ENCODE data around the gene KLHL30. TPM values are rescaled to one million over a fixed set of nuclear protein-coding genes. Genes with fewer than 3 reads are reported as not detected.

The KLHL30 gene
- total and polyA plus RNA-seq, 2 experiments from 2014 or later = 0.07 TPM; not detected in 1

GRCh38 chr2:238174701-238175100, 36.2 kb downstream of the KLHL30 start:
- H3K4me1 Mint-ChIP-seq = no peaks in the 10 kb centered on the region
- no peak for DNase-seq (ENCODE audit: low spot score)
- Histone ChIP-seq H3K27me3 (ENCODE audit: insufficient read depth) (no peaks in the 10 kb centered on the region), H3K79me2 (replicated peaks; ENCODE audit: insufficient read depth) (no peaks in the 10 kb centered on the region), H3K36me3 (ENCODE audit: insufficient read depth) (peaks cover 24% of the 10 kb centered on the region), H4K20me1 (replicated peaks; ENCODE audit: insufficient read depth) (no peaks in the 10 kb centered on the region; the same call in none of the 2 replicates), H2AFZ (no peak overlapping the region), H3K4me1 (ENCODE audit: insufficient read depth) (no peaks in the 10 kb centered on the region), H3K27ac (ENCODE audit: low read depth) (no peak overlapping the region), H3K9me2 (ENCODE audit: insufficient read depth) (no peaks in the 10 kb centered on the region), H3F3A (replicated peaks; ENCODE audit: low read depth) (no peaks in the 10 kb centered on the region), H3K4me3 (no peak overlapping the region), H3K4me2 (no peak overlapping the region)
- ATAC-seq = no peak
- H3K27ac Mint-ChIP-seq = no peak overlapping the region
- H3K36me3 Mint-ChIP-seq (ENCODE audit: low read depth) = peaks cover 54% of the 10 kb centered on the region
- TF ChIP-seq, protein P1, sequence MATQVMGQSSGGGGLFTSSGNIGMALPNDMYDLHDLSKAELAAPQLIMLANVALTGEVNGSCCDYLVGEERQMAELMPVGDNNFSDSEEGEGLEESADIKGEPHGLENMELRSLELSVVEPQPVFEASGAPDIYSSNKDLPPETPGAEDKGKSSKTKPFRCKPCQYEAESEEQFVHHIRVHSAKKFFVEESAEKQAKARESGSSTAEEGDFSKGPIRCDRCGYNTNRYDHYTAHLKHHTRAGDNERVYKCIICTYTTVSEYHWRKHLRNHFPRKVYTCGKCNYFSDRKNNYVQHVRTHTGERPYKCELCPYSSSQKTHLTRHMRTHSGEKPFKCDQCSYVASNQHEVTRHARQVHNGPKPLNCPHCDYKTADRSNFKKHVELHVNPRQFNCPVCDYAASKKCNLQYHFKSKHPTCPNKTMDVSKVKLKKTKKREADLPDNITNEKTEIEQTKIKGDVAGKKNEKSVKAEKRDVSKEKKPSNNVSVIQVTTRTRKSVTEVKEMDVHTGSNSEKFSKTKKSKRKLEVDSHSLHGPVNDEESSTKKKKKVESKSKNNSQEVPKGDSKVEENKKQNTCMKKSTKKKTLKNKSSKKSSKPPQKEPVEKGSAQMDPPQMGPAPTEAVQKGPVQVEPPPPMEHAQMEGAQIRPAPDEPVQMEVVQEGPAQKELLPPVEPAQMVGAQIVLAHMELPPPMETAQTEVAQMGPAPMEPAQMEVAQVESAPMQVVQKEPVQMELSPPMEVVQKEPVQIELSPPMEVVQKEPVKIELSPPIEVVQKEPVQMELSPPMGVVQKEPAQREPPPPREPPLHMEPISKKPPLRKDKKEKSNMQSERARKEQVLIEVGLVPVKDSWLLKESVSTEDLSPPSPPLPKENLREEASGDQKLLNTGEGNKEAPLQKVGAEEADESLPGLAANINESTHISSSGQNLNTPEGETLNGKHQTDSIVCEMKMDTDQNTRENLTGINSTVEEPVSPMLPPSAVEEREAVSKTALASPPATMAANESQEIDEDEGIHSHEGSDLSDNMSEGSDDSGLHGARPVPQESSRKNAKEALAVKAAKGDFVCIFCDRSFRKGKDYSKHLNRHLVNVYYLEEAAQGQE (IDR thresholded peaks at IDR 0.05; ENCODE audit: unreplicated experiment) = no peak
- TF ChIP-seq, protein P2, sequence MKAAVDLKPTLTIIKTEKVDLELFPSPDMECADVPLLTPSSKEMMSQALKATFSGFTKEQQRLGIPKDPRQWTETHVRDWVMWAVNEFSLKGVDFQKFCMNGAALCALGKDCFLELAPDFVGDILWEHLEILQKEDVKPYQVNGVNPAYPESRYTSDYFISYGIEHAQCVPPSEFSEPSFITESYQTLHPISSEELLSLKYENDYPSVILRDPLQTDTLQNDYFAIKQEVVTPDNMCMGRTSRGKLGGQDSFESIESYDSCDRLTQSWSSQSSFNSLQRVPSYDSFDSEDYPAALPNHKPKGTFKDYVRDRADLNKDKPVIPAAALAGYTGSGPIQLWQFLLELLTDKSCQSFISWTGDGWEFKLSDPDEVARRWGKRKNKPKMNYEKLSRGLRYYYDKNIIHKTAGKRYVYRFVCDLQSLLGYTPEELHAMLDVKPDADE (IDR thresholded peaks at IDR 0.05) = no peak
- TF ChIP-seq EZH2phosphoT487 (IDR thresholded peaks at IDR 0.05; ENCODE audit: unreplicated experiment) (no peak), CTCF (conservative IDR thresholded peaks at IDR 0.05; ENCODE audit: low read depth in 2 of 2) (no peak), CREB1 (CRISPR knock-in tag; IDR thresholded peaks at IDR 0.05; ENCODE audit: low read depth) (no peak), STAT1 (IDR thresholded peaks at IDR 0.05; ENCODE audit: unreplicated experiment) (no peak), JUNB (IDR thresholded peaks at IDR 0.05; ENCODE audit: unreplicated experiment) (no peak), POLR2AphosphoS5 (IDR thresholded peaks at IDR 0.05; ENCODE audit: low read depth) (no peak), EZH2 (IDR thresholded peaks at IDR 0.05; ENCODE audit: low read depth, unreplicated experiment) (no peak), NANOG (IDR thresholded peaks at IDR 0.05; ENCODE audit: borderline replicate concordance) (no peak), ZNF331 (CRISPR knock-in tag; IDR thresholded peaks at IDR 0.05; ENCODE audit: low read depth) (no peak), ZNF114 (CRISPR knock-in tag; IDR thresholded peaks at IDR 0.05) (no peak)
- TF ChIP-seq, protein P3, sequence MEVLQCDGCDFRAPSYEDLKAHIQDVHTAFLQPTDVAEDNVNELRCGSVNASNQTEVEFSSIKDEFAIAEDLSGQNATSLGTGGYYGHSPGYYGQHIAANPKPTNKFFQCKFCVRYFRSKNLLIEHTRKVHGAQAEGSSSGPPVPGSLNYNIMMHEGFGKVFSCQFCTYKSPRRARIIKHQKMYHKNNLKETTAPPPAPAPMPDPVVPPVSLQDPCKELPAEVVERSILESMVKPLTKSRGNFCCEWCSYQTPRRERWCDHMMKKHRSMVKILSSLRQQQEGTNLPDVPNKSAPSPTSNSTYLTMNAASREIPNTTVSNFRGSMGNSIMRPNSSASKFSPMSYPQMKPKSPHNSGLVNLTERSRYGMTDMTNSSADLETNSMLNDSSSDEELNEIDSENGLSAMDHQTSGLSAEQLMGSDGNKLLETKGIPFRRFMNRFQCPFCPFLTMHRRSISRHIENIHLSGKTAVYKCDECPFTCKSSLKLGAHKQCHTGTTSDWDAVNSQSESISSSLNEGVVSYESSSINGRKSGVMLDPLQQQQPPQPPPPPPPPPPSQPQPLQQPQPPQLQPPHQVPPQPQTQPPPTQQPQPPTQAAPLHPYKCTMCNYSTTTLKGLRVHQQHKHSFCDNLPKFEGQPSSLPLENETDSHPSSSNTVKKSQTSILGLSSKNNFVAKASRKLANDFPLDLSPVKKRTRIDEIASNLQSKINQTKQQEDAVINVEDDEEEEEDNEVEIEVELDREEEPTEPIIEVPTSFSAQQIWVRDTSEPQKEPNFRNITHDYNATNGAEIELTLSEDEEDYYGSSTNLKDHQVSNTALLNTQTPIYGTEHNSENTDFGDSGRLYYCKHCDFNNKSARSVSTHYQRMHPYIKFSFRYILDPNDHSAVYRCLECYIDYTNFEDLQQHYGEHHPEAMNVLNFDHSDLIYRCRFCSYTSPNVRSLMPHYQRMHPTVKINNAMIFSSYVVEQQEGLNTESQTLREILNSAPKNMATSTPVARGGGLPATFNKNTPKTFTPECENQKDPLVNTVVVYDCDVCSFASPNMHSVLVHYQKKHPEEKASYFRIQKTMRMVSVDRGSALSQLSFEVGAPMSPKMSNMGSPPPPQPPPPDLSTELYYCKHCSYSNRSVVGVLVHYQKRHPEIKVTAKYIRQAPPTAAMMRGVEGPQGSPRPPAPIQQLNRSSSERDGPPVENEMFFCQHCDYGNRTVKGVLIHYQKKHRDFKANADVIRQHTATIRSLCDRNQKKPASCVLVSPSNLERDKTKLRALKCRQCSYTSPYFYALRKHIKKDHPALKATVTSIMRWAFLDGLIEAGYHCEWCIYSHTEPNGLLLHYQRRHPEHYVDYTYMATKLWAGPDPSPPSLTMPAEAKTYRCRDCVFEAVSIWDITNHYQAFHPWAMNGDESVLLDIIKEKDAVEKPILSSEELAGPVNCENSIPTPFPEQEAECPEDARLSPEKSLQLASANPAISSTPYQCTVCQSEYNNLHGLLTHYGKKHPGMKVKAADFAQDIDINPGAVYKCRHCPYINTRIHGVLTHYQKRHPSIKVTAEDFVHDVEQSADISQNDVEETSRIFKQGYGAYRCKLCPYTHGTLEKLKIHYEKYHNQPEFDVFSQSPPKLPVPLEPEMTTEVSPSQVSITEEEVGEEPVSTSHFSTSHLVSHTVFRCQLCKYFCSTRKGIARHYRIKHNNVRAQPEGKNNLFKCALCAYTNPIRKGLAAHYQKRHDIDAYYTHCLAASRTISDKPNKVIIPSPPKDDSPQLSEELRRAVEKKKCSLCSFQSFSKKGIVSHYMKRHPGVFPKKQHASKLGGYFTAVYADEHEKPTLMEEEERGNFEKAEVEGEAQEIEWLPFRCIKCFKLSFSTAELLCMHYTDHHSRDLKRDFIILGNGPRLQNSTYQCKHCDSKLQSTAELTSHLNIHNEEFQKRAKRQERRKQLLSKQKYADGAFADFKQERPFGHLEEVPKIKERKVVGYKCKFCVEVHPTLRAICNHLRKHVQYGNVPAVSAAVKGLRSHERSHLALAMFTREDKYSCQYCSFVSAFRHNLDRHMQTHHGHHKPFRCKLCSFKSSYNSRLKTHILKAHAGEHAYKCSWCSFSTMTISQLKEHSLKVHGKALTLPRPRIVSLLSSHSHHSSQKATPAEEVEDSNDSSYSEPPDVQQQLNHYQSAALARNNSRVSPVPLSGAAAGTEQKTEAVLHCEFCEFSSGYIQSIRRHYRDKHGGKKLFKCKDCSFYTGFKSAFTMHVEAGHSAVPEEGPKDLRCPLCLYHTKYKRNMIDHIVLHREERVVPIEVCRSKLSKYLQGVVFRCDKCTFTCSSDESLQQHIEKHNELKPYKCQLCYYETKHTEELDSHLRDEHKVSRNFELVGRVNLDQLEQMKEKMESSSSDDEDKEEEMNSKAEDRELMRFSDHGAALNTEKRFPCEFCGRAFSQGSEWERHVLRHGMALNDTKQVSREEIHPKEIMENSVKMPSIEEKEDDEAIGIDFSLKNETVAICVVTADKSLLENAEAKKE (CRISPR knock-in tag; IDR thresholded peaks at IDR 0.05) = no peak
- H3K9me3 Mint-ChIP-seq = no peaks in the 10 kb centered on the region
- no peak overlapping the region for H3K4me3 Mint-ChIP-seq
- H3K27me3 Mint-ChIP-seq (ENCODE audit: insufficient read depth, low read depth, poor library complexity) = peaks cover 4% of the 10 kb centered on the region
